Mesenchymal stem cell (in vitro differentiated cells and primary cell): ENCODE measurements around the gene AIPL1.

ENCODE experiments used
- DNase-seq: peaks from one replicate; pipeline ENCODE4 v3.0.0-alpha.2; 2013
- H2AFZ ChIP-seq: one replicate; pipeline ENCODE4 v1.6.1; 2013; ENCODE audit warnings: low read depth, mild to moderate bottlenecking, control low read depth, inconsistent platforms, low read length, moderate library complexity
- H2AK5ac ChIP-seq: 2 replicates; pipeline ENCODE4 v1.6.1; 2013; ENCODE audit warnings: low read length, moderate library complexity, mild to moderate bottlenecking, inconsistent platforms; ENCODE audit not compliant: severe bottlenecking
- H2BK120ac ChIP-seq: one replicate; pipeline ENCODE4 v1.6.1; 2013; ENCODE audit warnings: low read depth, mild to moderate bottlenecking, inconsistent platforms, low read length, moderate library complexity
- H2BK12ac ChIP-seq, 2 experiments: one replicate each; pipeline ENCODE4 v1.6.1; 2013; ENCODE audit warnings: inconsistent platforms in 2 of 2, low read length in 2 of 2, mild to moderate bottlenecking in 2 of 2, moderate library complexity in 2 of 2, control low read depth in 1 of 2
- H2BK15ac ChIP-seq: one replicate; pipeline ENCODE4 v1.6.1; 2013; ENCODE audit warnings: mild to moderate bottlenecking, low read depth, inconsistent platforms; ENCODE audit not compliant: poor library complexity, severe bottlenecking
- H2BK5ac ChIP-seq: 2 replicates; pipeline ENCODE4 v1.6.1; 2013; ENCODE audit warnings: low read depth, mild to moderate bottlenecking, low read length, control low read depth, inconsistent platforms; ENCODE audit not compliant: poor library complexity, severe bottlenecking
- H3K14ac ChIP-seq, 2 experiments: one replicate each; pipeline ENCODE4 v1.6.1; 2013; ENCODE audit warnings: inconsistent platforms in 2 of 2, low read length in 2 of 2, control low read depth in 1 of 2, mild to moderate bottlenecking in 1 of 2, moderate library complexity in 1 of 2
- H3K18ac ChIP-seq, 2 experiments: one replicate each; pipeline ENCODE4 v1.6.1; 2013; ENCODE audit warnings: inconsistent platforms in 2 of 2, low read length in 2 of 2, control low read depth in 1 of 2, low read depth in 1 of 2, mild to moderate bottlenecking in 1 of 2
- H3K23ac ChIP-seq, 2 experiments: one replicate each; pipeline ENCODE4 v1.6.1; 2013; ENCODE audit warnings: inconsistent platforms in 2 of 2, low read length in 2 of 2, mild to moderate bottlenecking in 2 of 2, moderate library complexity in 2 of 2, control low read depth in 1 of 2
- H3K27ac ChIP-seq: 2 replicates; pipeline ENCODE4 v1.5.1; 2013; ENCODE audit warnings: mild to moderate bottlenecking, moderate library complexity, low read length, control low read depth, inconsistent platforms; ENCODE audit not compliant: poor library complexity, severe bottlenecking
- H3K27me3 ChIP-seq, 2 experiments: 2 replicates each; pipeline versions ENCODE4 v1.6.1 to v1.7.0; 2013; ENCODE audit warnings: low read length in 2 of 2, mild to moderate bottlenecking in 2 of 2, moderate library complexity in 2 of 2, control low read depth in 1 of 2, inconsistent platforms in 1 of 2; ENCODE audit not compliant: control insufficient read depth in 1 of 2, insufficient read depth in 1 of 2
- H3K36me3 ChIP-seq, 2 experiments: 2 replicates each; pipeline versions ENCODE4 v1.6.1 to v1.7.0; 2013; ENCODE audit warnings: low read length in 2 of 2, control low read depth in 1 of 2, inconsistent platforms in 1 of 2, low read depth in 1 of 2, mild to moderate bottlenecking in 1 of 2; ENCODE audit not compliant: insufficient read depth in 2 of 2, control insufficient read depth in 1 of 2
- H3K4ac ChIP-seq, 2 experiments: one replicate each; pipeline ENCODE4 v1.6.1; 2013; ENCODE audit warnings: inconsistent platforms in 2 of 2, low read length in 2 of 2, mild to moderate bottlenecking in 2 of 2, moderate library complexity in 2 of 2, control low read depth in 1 of 2, low read depth in 1 of 2
- H3K4me1 ChIP-seq: 2 replicates; pipeline ENCODE4 v1.6.1; 2013; ENCODE audit warnings: low read depth, low read length, control low read depth; ENCODE audit not compliant: control insufficient read depth, insufficient read depth
- H3K4me2 ChIP-seq: 2 replicates; pipeline ENCODE4 v1.6.1; 2013; ENCODE audit warnings: low read length, mild to moderate bottlenecking, inconsistent platforms; ENCODE audit not compliant: poor library complexity, severe bottlenecking
- H3K4me3 ChIP-seq, 2 experiments: 2 replicates each; pipeline versions ENCODE4 v1.5.1 to v1.7.0; 2013; ENCODE audit warnings: low read length in 2 of 2, mild to moderate bottlenecking in 2 of 2, control low read depth in 1 of 2, low read depth in 1 of 2; ENCODE audit not compliant: insufficient read depth in 1 of 2
- H3K79me1 ChIP-seq: replicated peaks from 2 replicates; pipeline ENCODE4 v1.6.1; 2013; ENCODE audit warnings: mild to moderate bottlenecking, control low read depth, low read length, inconsistent platforms; ENCODE audit not compliant: poor library complexity, severe bottlenecking
- H3K9ac ChIP-seq: 2 replicates; pipeline ENCODE4 v1.7.0; 2013; ENCODE audit warnings: mild to moderate bottlenecking, low read length, moderate library complexity
- H3K9me3 ChIP-seq: 2 replicates; pipeline ENCODE4 v1.7.0; 2013; ENCODE audit warnings: mild to moderate bottlenecking, low read length; ENCODE audit not compliant: control insufficient read depth
- H4K8ac ChIP-seq: one replicate; pipeline ENCODE4 v1.6.1; 2013; ENCODE audit warnings: inconsistent platforms, mild to moderate bottlenecking, low read length, moderate library complexity
- H4K91ac ChIP-seq: one replicate; pipeline ENCODE4 v1.6.1; 2013; ENCODE audit warnings: mild to moderate bottlenecking, low read length, inconsistent platforms
- WGBS: methylation state at CpG from one replicate; pipeline ENCODE4 v1.1.7; 2013; ENCODE audit warnings: mixed read lengths; 5-methylcytosine and 5-hydroxymethylcytosine counted together

AIPL1 gene

GRCh38 chr17:6444571-6445335, 9.8 kb upstream of the AIPL1 start:
- Histone ChIP-seq H3K18ac (no peak overlapping the region), H3K9ac (peak overlapping the region; percentile 83), H3K4me2 (peak overlapping the region; percentile 95), H2AK5ac (no peak overlapping the region), H2BK15ac (no peak overlapping the region), H4K91ac (no peak overlapping the region), H3K9me3 (no peaks in the 10 kb centered on the region), H3K79me1 (peaks cover 21% of the 10 kb centered on the region), H2BK5ac (no peak overlapping the region), H3K27ac (no peak overlapping the region), H2BK12ac (no peak overlapping the region), H4K8ac (no peak overlapping the region), H3K14ac (no peak overlapping the region), H3K4ac (no peak overlapping the region), H3K4me1 (peaks cover 10% of the 10 kb centered on the region), H3K4me3 (peak overlapping the region; percentile 56 to 92), H3K36me3 (peaks cover 0 to 18% of the 10 kb centered on the region in 2 experiments), H3K27me3 (peaks cover under 1 to 5% of the 10 kb centered on the region in 2 experiments), H2BK120ac (no peak overlapping the region), H2AFZ (no peak overlapping the region), H3K23ac (peak overlapping the region in 1 of 2 experiments; percentile 40)
- 41% methylated on average over 23 of the region's 36 CpGs for WGBS
- no peak for DNase-seq

DNA sequence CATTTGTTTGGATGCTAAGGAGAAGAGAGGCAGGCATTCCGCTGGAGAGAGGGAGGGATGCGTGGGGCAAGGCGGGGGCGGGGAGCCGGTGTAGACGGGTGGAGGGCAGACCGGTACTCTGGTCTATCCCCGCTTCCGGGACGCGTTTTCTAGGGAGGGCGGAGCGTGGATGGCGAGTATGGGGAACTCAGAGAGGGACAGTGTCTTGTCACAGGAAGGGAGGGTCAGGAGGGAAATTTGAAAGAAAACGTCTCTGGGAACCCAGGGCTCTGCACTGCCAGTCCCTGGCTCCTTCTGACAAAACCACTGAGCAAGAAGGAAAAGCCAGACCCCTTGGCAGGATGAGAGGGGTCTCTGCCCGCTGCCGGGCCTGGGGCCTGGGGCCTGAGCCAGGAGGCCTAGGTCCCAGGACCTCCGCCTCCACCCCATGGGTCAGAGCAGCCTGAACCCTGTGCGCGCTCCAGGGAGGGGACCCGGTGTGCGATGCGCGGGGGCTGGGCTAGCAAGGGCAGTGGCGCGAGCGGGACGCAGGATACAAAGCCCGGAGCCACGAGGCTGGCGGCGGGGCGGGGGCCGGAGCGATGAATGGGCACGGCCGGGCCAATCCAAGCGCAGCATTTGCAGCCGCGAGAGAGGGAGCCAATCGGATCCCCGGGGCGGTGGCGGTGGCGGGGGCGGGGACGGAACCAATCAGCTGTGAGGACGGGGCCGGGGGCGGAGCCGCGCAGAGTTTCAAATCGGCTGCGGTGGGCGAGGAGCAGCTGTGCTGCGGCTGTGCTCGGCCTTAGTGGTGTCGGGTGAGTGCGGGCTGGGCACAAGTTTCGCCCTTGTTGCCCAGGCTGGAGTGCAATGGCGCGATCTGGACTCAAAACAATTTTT, 9.0 kb upstream of the AIPL1 start, which contains the start of gene PIMREG:
TSS of gene PIMREG (plus strand) at position 764 of the 879 bp plus-strand sequence. CDS start 656 bp downstream, outside the sequence.
- H3K27ac ChIP-seq, result peak within 1 kb of the TSS; percentile 87
- H2BK15ac ChIP-seq, result peak within 1 kb of the TSS; percentile 57
- H3K14ac ChIP-seq, result no peak within 1 kb of the TSS
- peak within 1 kb of the TSS in 1 of 2 experiments; percentile 40 for H3K23ac ChIP-seq
- DNase-seq, result peak; percentile 96
- peak within 1 kb of the TSS; percentile 86 for H4K8ac ChIP-seq
- peaks cover 0 to 10% of the 10 kb centered on the region in 2 experiments for H3K36me3 ChIP-seq
- peaks cover 10% of the 10 kb centered on the region for H3K4me1 ChIP-seq
- peaks cover 4 to 8% of the 10 kb centered on the region in 2 experiments for H3K27me3 ChIP-seq
- H3K4me2 ChIP-seq, result peak within 1 kb of the TSS; percentile 99
- WGBS, result 1% methylated on average over 60 of the region's 62 CpGs
- H2BK120ac ChIP-seq, result no peak within 1 kb of the TSS
- peak within 1 kb of the TSS; percentile 61 to 92 for H3K4me3 ChIP-seq
- H2BK12ac ChIP-seq, result peak within 1 kb of the TSS in 1 of 2 experiments; percentile 29
- peak within 1 kb of the TSS; percentile 83 for H3K9ac ChIP-seq
- H3K9me3 ChIP-seq, result no peaks in the 10 kb centered on the region
- peak within 1 kb of the TSS; percentile 89 for H2AFZ ChIP-seq
- H3K18ac ChIP-seq, result peak within 1 kb of the TSS; percentile 58 to 87
- H2BK5ac ChIP-seq, result peak within 1 kb of the TSS; percentile 58
- peak within 1 kb of the TSS in 1 of 2 experiments; percentile 84 for H3K4ac ChIP-seq
- H2AK5ac ChIP-seq, result no peak within 1 kb of the TSS
- H3K79me1 ChIP-seq, result peaks cover 21% of the 10 kb centered on the region
- no peak within 1 kb of the TSS for H4K91ac ChIP-seq

GRCh38 chr17:6442775-6443174, 7.9 kb upstream of the AIPL1 start:
- Histone ChIP-seq H3K9ac (no peak overlapping the region), H3K23ac (no peak overlapping the region), H3K27ac (no peak overlapping the region), H2BK5ac (no peak overlapping the region), H3K4me2 (no peak overlapping the region), H3K36me3 (peaks cover 0 to 5% of the 10 kb centered on the region in 2 experiments), H2BK12ac (no peak overlapping the region), H3K79me1 (peaks cover 21% of the 10 kb centered on the region), H2AFZ (no peak overlapping the region), H3K4me1 (peaks cover 8% of the 10 kb centered on the region), H2AK5ac (no peak overlapping the region), H3K9me3 (no peaks in the 10 kb centered on the region), H3K14ac (no peak overlapping the region), H3K27me3 (peaks cover 5 to 11% of the 10 kb centered on the region in 2 experiments), H3K4me3 (no peak overlapping the region), H3K18ac (no peak overlapping the region), H3K4ac (no peak overlapping the region), H4K91ac (no peak overlapping the region), H2BK120ac (no peak overlapping the region), H4K8ac (no peak overlapping the region), H2BK15ac (no peak overlapping the region)
- WGBS, result 80% methylated on average over 5 of the region's 6 CpGs
- no peak for DNase-seq

- no peak overlapping the region for H2BK5ac ChIP-seq
- H3K4me2 ChIP-seq, result no peak overlapping the region
- no peak overlapping the region for H3K4me3 ChIP-seq
- H3K9ac ChIP-seq, result no peak overlapping the region
- H2BK12ac ChIP-seq, result no peak overlapping the region
- H4K91ac ChIP-seq, result no peak overlapping the region
- no peak overlapping the region for H2AK5ac ChIP-seq
- no peak overlapping the region for H2AFZ ChIP-seq
- H3K14ac ChIP-seq, result no peak overlapping the region
- H3K23ac ChIP-seq, result no peak overlapping the region
- no peak overlapping the region for H2BK120ac ChIP-seq
- WGBS, result 39% methylated on average over 4 of the region's 4 CpGs
- no peak overlapping the region for H3K4ac ChIP-seq
- no peak for DNase-seq
- no peak overlapping the region for H3K18ac ChIP-seq
- peaks cover 5% of the 10 kb centered on the region for H3K4me1 ChIP-seq
- peaks cover 7% of the 10 kb centered on the region for H3K79me1 ChIP-seq
- no peaks in the 10 kb centered on the region for H3K9me3 ChIP-seq
- H2BK15ac ChIP-seq, result no peak overlapping the region
- H4K8ac ChIP-seq, result no peak overlapping the region
- no peaks in the 10 kb centered on the region for H3K36me3 ChIP-seq
- H3K27me3 ChIP-seq, result peaks cover 7 to 26% of the 10 kb centered on the region in 2 experiments
- no peak overlapping the region for H3K27ac ChIP-seq
Measured at GRCh38 chr17:6439951-6440350, 5.0 kb upstream of the AIPL1 start.
